PFSK-1 (cell line): ENCODE data around the gene SP2.

Source experiments
- FOXP2 ChIP-seq: optimal IDR thresholded peaks from 2 replicates; pipeline ENCODE3; 2011; ENCODE audit warnings: borderline replicate concordance, control low read depth, inconsistent platforms; ENCODE audit not compliant: insufficient read depth; ENCODE audit errors: extremely low read length, extremely low read depth
- POLR2AphosphoS5 ChIP-seq: IDR thresholded peaks from 2 replicates; pipeline ENCODE4 v1.6.1; 2012; ENCODE audit warnings: low read depth, mild to moderate bottlenecking, control low read depth, low read length, moderate library complexity
- SIN3A ChIP-seq: IDR thresholded peaks from 2 replicates; pipeline ENCODE4 v1.6.1; 2012; ENCODE audit warnings: mild to moderate bottlenecking, low read length, moderate library complexity, borderline replicate concordance; ENCODE audit not compliant: insufficient read depth
- TAF1 ChIP-seq: IDR thresholded peaks from 2 replicates; pipeline ENCODE4 v1.6.1; 2012; ENCODE audit warnings: low read length, control low read depth, borderline replicate concordance; ENCODE audit not compliant: insufficient read depth
- TF ChIP-seq, protein P1 (sequence below), 2 experiments: IDR thresholded peaks; 2 replicates each; pipeline versions ENCODE4 v1.6.1 to v1.8.0; 2011 to 2012; ENCODE audit warnings: low read depth in 2 of 2, low read length in 2 of 2, control low read depth in 1 of 2, inconsistent platforms in 1 of 2, mild to moderate bottlenecking in 1 of 2, moderate library complexity in 1 of 2; ENCODE audit not compliant: insufficient read depth in 1 of 2

Gene SP2

GRCh38 chr17:47924785-47925677 lies 29.0 kb downstream of the SP2 start:
- no peak for TF ChIP-seq FOXP2
- TF ChIP-seq, protein P1, sequence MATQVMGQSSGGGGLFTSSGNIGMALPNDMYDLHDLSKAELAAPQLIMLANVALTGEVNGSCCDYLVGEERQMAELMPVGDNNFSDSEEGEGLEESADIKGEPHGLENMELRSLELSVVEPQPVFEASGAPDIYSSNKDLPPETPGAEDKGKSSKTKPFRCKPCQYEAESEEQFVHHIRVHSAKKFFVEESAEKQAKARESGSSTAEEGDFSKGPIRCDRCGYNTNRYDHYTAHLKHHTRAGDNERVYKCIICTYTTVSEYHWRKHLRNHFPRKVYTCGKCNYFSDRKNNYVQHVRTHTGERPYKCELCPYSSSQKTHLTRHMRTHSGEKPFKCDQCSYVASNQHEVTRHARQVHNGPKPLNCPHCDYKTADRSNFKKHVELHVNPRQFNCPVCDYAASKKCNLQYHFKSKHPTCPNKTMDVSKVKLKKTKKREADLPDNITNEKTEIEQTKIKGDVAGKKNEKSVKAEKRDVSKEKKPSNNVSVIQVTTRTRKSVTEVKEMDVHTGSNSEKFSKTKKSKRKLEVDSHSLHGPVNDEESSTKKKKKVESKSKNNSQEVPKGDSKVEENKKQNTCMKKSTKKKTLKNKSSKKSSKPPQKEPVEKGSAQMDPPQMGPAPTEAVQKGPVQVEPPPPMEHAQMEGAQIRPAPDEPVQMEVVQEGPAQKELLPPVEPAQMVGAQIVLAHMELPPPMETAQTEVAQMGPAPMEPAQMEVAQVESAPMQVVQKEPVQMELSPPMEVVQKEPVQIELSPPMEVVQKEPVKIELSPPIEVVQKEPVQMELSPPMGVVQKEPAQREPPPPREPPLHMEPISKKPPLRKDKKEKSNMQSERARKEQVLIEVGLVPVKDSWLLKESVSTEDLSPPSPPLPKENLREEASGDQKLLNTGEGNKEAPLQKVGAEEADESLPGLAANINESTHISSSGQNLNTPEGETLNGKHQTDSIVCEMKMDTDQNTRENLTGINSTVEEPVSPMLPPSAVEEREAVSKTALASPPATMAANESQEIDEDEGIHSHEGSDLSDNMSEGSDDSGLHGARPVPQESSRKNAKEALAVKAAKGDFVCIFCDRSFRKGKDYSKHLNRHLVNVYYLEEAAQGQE (IDR thresholded peaks at IDR 0.05; ENCODE audit: insufficient read depth in 1 of 2, low read depth in 2 of 2, low read length in 2 of 2) = no peak
- TF ChIP-seq SIN3A = no peak
- TF ChIP-seq TAF1 = no peak
- TF ChIP-seq POLR2AphosphoS5 = no peak

GRCh38 chr17:47925678-47925988 lies 29.6 kb downstream of the SP2 start:
- TF ChIP-seq, protein P1 (IDR thresholded peaks at IDR 0.05; ENCODE audit: insufficient read depth in 1 of 2, low read depth in 2 of 2, low read length in 2 of 2) = no peak
- TF ChIP-seq POLR2AphosphoS5 (no peak), SIN3A (no peak), FOXP2 (no peak)

DNA sequence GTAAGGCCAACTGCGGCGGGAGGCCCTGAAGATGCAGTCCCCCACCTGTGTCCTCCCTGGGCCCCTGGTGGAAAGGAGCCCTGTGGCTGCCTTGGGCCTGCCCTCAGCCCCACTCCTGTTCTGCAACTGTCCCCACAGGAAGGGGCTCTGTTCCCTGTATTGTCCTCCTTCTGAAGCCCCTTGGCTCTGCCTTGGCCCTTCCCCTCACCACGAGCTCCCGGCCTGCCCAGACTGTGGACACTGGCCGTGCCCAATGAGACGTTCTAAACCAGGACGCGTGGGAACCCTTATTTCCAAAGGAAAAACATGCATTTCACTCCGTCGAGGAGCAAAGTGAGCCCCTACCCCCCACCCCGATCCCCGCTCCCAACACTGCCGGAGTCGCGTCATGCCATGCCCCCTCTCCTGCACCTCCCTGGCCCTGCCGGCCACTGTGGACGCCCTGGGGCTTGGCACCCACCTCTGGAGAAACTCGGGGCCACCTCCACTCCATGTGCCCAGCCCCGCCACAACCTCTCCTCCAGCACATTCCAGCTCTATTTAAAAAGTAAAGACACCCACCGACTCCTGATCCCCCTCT lies 31.9 kb downstream of the SP2 start:
- TF ChIP-seq POLR2AphosphoS5 (no peak), TAF1 (no peak), FOXP2 (no peak), SIN3A (no peak)
- TF ChIP-seq, protein P1 (IDR thresholded peaks at IDR 0.05; ENCODE audit: insufficient read depth in 1 of 2, low read depth in 2 of 2, low read length in 2 of 2) = no peak

DNA sequence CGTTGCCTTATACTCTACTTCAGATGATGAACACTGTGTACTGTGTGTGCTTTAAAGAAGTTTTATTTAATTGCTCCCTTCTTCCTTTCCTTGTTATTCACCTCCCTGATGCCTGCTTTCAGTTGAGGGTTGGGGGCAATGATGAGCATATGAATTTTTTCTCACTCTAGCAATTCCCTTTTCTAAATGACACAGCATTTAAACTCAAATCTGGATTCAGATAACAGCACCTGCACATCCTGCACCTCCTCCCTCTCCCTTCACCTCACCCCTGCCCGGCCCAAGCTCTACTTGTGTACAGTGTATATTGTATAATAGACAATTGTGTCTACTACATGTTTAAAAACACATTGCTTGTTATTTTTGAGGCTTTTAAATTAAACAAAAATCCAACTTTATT lies 32.4 kb downstream of the SP2 start:
- no peak for TF ChIP-seq TAF1
- no peak for TF ChIP-seq POLR2AphosphoS5
- no peak for TF ChIP-seq SIN3A
- TF ChIP-seq, protein P1 (IDR thresholded peaks at IDR 0.05; ENCODE audit: insufficient read depth in 1 of 2, low read depth in 2 of 2, low read length in 2 of 2) = no peak
- no peak for TF ChIP-seq FOXP2
